Astrocyte of the spinal cord (primary cell): ENCODE measurements around the gene TNFRSF8.

Source experiments
- DNase-seq: peaks from one replicate; pipeline ENCODE4 v3.0.0; 2011; ENCODE audit warnings: low read depth, low spot score
- H3K4me3 ChIP-seq: 2 replicates; pipeline ENCODE4 v1.5.1; 2011; ENCODE audit warnings: low read depth, mild to moderate bottlenecking, low read length, moderate library complexity
- CTCF ChIP-seq: IDR thresholded peaks from 2 replicates; pipeline ENCODE4 v1.5.1; 2012; ENCODE audit warnings: low read depth, mild to moderate bottlenecking, low read length, inconsistent platforms
- in situ Hi-C: cut with HindIII; loops from 2 replicates; pipeline ENCODE4 v1.10.0; 2017; ENCODE audit warnings: low sequenced_read_pairs

The TNFRSF8 gene

GRCh38 chr1:12144969-12145368 lies 81.9 kb downstream of the TNFRSF8 start:
- in situ Hi-C loops = no loop called here
- no peak overlapping the region for H3K4me3 ChIP-seq
- DNase-seq = no peak
- no peak for TF ChIP-seq CTCF

- no peak for DNase-seq
- no peak overlapping the region for H3K4me3 ChIP-seq
- no peak for TF ChIP-seq CTCF
- in situ Hi-C loops = no loop called here
Measured at GRCh38 chr1:12145616-12146342, 82.7 kb downstream of the TNFRSF8 start.

- DNase-seq = no peak
- in situ Hi-C loops = no loop called here
- no peak overlapping the region for H3K4me3 ChIP-seq
- no peak for TF ChIP-seq CTCF
Measured at GRCh38 chr1:12146343-12147112, 83.4 kb downstream of the TNFRSF8 start.

GRCh38 chr1:12147201-12147701 lies 84.1 kb downstream of the TNFRSF8 start:
- in situ Hi-C loops = no loop called here
- no peak overlapping the region for H3K4me3 ChIP-seq
- no peak for DNase-seq
- TF ChIP-seq CTCF = no peak

- in situ Hi-C loops = no loop called here
- TF ChIP-seq CTCF = no peak
- H3K4me3 ChIP-seq = no peak overlapping the region
- DNase-seq = no peak
Measured at GRCh38 chr1:12148160-12148957, 85.3 kb downstream of the TNFRSF8 start.
